Body of pancreas (tissue), 4 donors: ENCODE results near the gene VAV1.
"Not testable (repeated sequence)": the region's sequence is repeated elsewhere in the genome, so short reads cannot be mapped to it uniquely, and the experiment has no call there.

Experiments used
- POLR2A ChIP-seq, 3 donors: fragments of 450-650 bp; IDR thresholded peaks; one replicate each; pipeline ENCODE4 v1.6.1; 2016; ENCODE audit warnings: antibody characterized with exemption in 3 of 3, mild to moderate bottlenecking in 2 of 3
- TF ChIP-seq, protein P1 (sequence below), 7 experiments: fragments of 450-650 bp in 4 of 7; fragments of 200-600 bp in 3 of 7; sonication (generic) in 3 of 7; IDR thresholded peaks; one replicate each; pipeline ENCODE4 v1.5.1; 2016 to 2019; ENCODE audit warnings: antibody characterized with exemption in 7 of 7

GRCh38 chr19:6829829-6830228, 57.3 kb downstream of the VAV1 start:
- TF ChIP-seq, protein P1, sequence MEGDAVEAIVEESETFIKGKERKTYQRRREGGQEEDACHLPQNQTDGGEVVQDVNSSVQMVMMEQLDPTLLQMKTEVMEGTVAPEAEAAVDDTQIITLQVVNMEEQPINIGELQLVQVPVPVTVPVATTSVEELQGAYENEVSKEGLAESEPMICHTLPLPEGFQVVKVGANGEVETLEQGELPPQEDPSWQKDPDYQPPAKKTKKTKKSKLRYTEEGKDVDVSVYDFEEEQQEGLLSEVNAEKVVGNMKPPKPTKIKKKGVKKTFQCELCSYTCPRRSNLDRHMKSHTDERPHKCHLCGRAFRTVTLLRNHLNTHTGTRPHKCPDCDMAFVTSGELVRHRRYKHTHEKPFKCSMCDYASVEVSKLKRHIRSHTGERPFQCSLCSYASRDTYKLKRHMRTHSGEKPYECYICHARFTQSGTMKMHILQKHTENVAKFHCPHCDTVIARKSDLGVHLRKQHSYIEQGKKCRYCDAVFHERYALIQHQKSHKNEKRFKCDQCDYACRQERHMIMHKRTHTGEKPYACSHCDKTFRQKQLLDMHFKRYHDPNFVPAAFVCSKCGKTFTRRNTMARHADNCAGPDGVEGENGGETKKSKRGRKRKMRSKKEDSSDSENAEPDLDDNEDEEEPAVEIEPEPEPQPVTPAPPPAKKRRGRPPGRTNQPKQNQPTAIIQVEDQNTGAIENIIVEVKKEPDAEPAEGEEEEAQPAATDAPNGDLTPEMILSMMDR (IDR thresholded peaks at IDR 0.05): not testable (repeated sequence)
- not testable (repeated sequence) for TF ChIP-seq POLR2A (IDR thresholded peaks at IDR 0.05)
